ENCODE results near the gene NR1H4.
"Not testable (repeated sequence)": the region's sequence is repeated elsewhere in the genome, so short reads cannot be mapped to it uniquely, and the experiment has no call there.

DNA sequence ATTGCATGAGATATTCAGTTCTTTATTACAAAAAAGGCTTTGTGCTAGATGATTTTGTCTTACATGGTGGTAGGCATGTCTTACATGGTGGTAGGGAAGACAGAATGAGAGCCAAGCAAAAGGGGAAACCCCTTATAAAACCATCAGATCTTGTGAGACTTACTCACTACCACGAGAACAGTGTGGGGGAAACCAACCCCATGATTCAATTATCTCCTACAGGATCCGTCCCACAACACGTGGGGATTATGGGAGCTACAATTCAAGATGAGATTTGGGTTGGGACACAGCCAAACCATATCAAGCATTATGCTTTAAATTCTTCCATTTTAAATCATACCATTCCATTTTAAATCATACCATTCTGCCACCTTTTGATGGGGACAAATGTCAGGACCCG, 29.1 kb downstream of the NR1H4 start:
- TF ChIP-seq, protein P1, sequence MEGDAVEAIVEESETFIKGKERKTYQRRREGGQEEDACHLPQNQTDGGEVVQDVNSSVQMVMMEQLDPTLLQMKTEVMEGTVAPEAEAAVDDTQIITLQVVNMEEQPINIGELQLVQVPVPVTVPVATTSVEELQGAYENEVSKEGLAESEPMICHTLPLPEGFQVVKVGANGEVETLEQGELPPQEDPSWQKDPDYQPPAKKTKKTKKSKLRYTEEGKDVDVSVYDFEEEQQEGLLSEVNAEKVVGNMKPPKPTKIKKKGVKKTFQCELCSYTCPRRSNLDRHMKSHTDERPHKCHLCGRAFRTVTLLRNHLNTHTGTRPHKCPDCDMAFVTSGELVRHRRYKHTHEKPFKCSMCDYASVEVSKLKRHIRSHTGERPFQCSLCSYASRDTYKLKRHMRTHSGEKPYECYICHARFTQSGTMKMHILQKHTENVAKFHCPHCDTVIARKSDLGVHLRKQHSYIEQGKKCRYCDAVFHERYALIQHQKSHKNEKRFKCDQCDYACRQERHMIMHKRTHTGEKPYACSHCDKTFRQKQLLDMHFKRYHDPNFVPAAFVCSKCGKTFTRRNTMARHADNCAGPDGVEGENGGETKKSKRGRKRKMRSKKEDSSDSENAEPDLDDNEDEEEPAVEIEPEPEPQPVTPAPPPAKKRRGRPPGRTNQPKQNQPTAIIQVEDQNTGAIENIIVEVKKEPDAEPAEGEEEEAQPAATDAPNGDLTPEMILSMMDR (IDR thresholded peaks at IDR 0.05): not testable (repeated sequence)
- TF ChIP-seq POLR2A, POLR2AphosphoS5, EP300 (IDR thresholded peaks at IDR 0.05): not testable (repeated sequence)
